HepG2 (cell line): ENCODE measurements around the gene GSDME.

Source experiments
- ARNT2 ChIP-seq: sonication (generic); formaldehyde crosslinking; IDR thresholded peaks from 2 replicates; pipeline ENCODE4 v1.8.0; 2022; ENCODE audit warnings: mild to moderate bottlenecking, low read depth, missing genetic modification reagents, moderate library complexity
- ATF2 ChIP-seq: sonication (generic); formaldehyde crosslinking; IDR thresholded peaks from 2 replicates; pipeline ENCODE4 v1.4.0; 2020; ENCODE audit warnings: missing genetic modification reagents
- BRF2 ChIP-seq: sonication (generic); formaldehyde crosslinking; IDR thresholded peaks from 2 replicates; pipeline ENCODE4 v1.8.1; 2022; ENCODE audit warnings: mild to moderate bottlenecking, missing genetic modification reagents
- HHEX ChIP-seq: IDR thresholded peaks from 2 replicates; pipeline ENCODE4 v1.6.1; 2016; ENCODE audit warnings: control low read depth
- POLR2AphosphoS5 ChIP-seq: IDR thresholded peaks from 2 replicates; pipeline ENCODE4 v1.6.1; 2012; ENCODE audit warnings: low read depth, low read length
- ZNF292 ChIP-seq: sonication (generic); formaldehyde crosslinking; IDR thresholded peaks from 2 replicates; pipeline ENCODE4 v1.8.1; 2022; ENCODE audit warnings: mild to moderate bottlenecking, low read depth, missing genetic modification reagents, borderline replicate concordance
- ZNF670 ChIP-seq: sonication (generic); formaldehyde crosslinking; IDR thresholded peaks from 2 replicates; pipeline ENCODE4 v1.8.0; 2022; ENCODE audit warnings: mild to moderate bottlenecking, missing genetic modification reagents, borderline replicate concordance
- TF ChIP-seq, protein P1 (sequence below): sonication (generic); formaldehyde crosslinking; IDR thresholded peaks from 2 replicates; pipeline ENCODE4 v1.4.0; 2020; ENCODE audit warnings: missing genetic modification reagents, borderline replicate concordance
- TF ChIP-seq, protein P2 (sequence below): IDR thresholded peaks from 2 replicates; pipeline ENCODE4 v1.6.1; 2012; ENCODE audit warnings: inconsistent platforms

- no peak for TF ChIP-seq HHEX (CRISPR knock-in tag)
- no peak for TF ChIP-seq ZNF292
- TF ChIP-seq ZNF670 (CRISPR knock-in tag): no peak
- TF ChIP-seq POLR2AphosphoS5: no peak
- TF ChIP-seq ARNT2 (CRISPR knock-in tag): no peak
- TF ChIP-seq, protein P1, sequence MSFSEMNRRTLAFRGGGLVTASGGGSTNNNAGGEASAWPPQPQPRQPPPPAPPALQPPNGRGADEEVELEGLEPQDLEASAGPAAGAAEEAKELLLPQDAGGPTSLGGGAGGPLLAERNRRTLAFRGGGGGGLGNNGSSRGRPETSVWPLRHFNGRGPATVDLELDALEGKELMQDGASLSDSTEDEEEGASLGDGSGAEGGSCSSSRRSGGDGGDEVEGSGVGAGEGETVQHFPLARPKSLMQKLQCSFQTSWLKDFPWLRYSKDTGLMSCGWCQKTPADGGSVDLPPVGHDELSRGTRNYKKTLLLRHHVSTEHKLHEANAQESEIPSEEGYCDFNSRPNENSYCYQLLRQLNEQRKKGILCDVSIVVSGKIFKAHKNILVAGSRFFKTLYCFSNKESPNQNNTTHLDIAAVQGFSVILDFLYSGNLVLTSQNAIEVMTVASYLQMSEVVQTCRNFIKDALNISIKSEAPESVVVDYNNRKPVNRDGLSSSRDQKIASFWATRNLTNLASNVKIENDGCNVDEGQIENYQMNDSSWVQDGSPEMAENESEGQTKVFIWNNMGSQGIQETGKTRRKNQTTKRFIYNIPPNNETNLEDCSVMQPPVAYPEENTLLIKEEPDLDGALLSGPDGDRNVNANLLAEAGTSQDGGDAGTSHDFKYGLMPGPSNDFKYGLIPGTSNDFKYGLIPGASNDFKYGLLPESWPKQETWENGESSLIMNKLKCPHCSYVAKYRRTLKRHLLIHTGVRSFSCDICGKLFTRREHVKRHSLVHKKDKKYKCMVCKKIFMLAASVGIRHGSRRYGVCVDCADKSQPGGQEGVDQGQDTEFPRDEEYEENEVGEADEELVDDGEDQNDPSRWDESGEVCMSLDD: no peak
- no peak for TF ChIP-seq ATF2 (CRISPR knock-in tag)
- TF ChIP-seq BRF2 (CRISPR knock-in tag): no peak
- TF ChIP-seq, protein P2, sequence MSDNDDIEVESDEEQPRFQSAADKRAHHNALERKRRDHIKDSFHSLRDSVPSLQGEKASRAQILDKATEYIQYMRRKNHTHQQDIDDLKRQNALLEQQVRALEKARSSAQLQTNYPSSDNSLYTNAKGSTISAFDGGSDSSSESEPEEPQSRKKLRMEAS: no peak
Measured at GRCh38 chr7:24685708-24686107, 71.6 kb downstream of the GSDME start.
